ENCODE data around the gene GTPBP1.

DNA sequence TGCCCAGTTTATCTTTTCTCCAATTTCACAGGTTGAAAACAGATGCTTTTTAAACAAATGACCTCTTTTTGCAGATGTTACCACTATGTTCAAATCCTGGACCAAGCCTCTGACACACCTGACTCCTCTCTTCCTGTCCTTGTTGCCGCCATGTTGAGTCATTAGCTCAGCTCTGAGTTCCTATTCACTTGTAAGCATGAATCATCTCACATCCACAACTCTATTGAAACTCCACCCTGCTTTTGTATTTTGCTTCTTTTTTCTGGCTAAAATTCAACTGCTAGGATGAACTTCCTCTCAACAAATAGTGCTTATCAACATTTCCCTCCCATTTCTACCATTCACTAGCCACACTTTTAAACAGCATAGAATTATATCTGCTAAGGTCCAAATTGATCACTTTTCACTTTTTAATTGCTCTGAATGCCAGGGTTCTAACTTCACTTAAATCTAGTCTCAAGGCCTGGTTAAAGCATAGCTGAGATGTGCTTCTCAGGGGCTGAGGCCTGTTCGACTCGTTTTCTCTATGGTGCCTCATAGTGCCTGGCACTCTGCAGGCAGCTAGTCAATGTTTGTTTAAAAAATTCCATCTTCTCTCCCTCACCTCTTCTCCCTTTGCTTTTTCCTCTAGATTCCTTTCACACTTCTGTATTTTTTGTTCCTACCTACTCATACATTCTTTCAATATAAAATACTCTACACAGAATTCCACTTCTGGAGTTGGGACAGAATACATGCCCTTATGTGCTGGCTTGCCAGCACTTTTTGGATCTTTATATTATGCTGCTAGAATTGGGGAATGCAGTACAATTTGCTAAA is 8.9 kb upstream of the GTPBP1 start:
- TF ChIP-seq, protein P1, sequence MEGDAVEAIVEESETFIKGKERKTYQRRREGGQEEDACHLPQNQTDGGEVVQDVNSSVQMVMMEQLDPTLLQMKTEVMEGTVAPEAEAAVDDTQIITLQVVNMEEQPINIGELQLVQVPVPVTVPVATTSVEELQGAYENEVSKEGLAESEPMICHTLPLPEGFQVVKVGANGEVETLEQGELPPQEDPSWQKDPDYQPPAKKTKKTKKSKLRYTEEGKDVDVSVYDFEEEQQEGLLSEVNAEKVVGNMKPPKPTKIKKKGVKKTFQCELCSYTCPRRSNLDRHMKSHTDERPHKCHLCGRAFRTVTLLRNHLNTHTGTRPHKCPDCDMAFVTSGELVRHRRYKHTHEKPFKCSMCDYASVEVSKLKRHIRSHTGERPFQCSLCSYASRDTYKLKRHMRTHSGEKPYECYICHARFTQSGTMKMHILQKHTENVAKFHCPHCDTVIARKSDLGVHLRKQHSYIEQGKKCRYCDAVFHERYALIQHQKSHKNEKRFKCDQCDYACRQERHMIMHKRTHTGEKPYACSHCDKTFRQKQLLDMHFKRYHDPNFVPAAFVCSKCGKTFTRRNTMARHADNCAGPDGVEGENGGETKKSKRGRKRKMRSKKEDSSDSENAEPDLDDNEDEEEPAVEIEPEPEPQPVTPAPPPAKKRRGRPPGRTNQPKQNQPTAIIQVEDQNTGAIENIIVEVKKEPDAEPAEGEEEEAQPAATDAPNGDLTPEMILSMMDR (IDR thresholded peaks at IDR 0.05), result no peak
- TF ChIP-seq POLR2A (IDR thresholded peaks at IDR 0.05), result no peak

Data from uterus (tissue), 2 donors.